ENCODE results near the gene SUPT3H. TPM values are rescaled to one million over a fixed set of nuclear protein-coding genes. Genes with fewer than 3 reads are reported as not detected.

SUPT3H gene
- polyA plus RNA-seq, 1 donor (not counting 4 experiments of a cell fraction or from before 2014, with no cell fraction given) = 7.6 TPM

- no peaks in the 10 kb centered on the region for H3K4me1 ChIP-seq (ENCODE audit: control insufficient read depth, extremely low read depth, insufficient read depth, low read length)
- H3K9me3 ChIP-seq (ENCODE audit: control insufficient read depth, low read depth, low read length) = no peaks in the 10 kb centered on the region
- DNase-seq (ENCODE audit: low read depth, low spot score) (no peak), FAIRE-seq (no peak)
- dilution Hi-C loops (cut with MboI; ENCODE audit: extremely low pct_ligation_motif_present, low sequenced_read_pairs) = no loop called here
- no peak overlapping the region for H2AFZ ChIP-seq (ENCODE audit: control insufficient read depth, low read length)
- H3K27me3 ChIP-seq (ENCODE audit: control insufficient read depth, extremely low read depth, insufficient read depth, low read length) = no peaks in the 10 kb centered on the region
- H3K9ac ChIP-seq (ENCODE audit: control insufficient read depth, extremely low read depth, insufficient read depth, low read length) = no peak overlapping the region
- no peaks in the 10 kb centered on the region for H3K9me1 ChIP-seq (ENCODE audit: control insufficient read depth, extremely low read depth, insufficient read depth, low read length)
- H3K27ac ChIP-seq (ENCODE audit: control insufficient read depth, insufficient read depth, low read length) = no peak overlapping the region
- H3K4me2 ChIP-seq (ENCODE audit: control insufficient read depth, extremely low read depth, insufficient read depth, low read depth, low read length) = no peak overlapping the region
- no peaks in the 10 kb centered on the region for H3K36me3 ChIP-seq (ENCODE audit: control insufficient read depth in 2 of 2, extremely low read depth in 1 of 2, insufficient read depth in 2 of 2, low read length in 2 of 2)
- TF ChIP-seq CTCF (optimal IDR thresholded peaks at IDR 0.05 in 1 of 3, IDR thresholded peaks at IDR 0.05 in 1 of 3, conservative IDR thresholded peaks at IDR 0.05 in 1 of 3; ENCODE audit: extremely low read depth in 1 of 3, insufficient read depth in 2 of 3, low read length in 3 of 3) (no peak), EZH2 (IDR thresholded peaks at IDR 0.05; ENCODE audit: low read length) (no peak)
- H3K4me3 ChIP-seq (ENCODE audit: control insufficient read depth in 2 of 3, extremely low read depth in 1 of 3, insufficient read depth in 2 of 3, low read depth in 1 of 3, low read length in 3 of 3) = no peak overlapping the region
- H4K20me1 ChIP-seq (ENCODE audit: control insufficient read depth, extremely low read depth, insufficient read depth, low read length) = no peaks in the 10 kb centered on the region
- H3K79me2 ChIP-seq (ENCODE audit: control insufficient read depth, insufficient read depth, low read length) = no peaks in the 10 kb centered on the region
These were observed 345.3 kb downstream of the SUPT3H start for GRCh38 chr6:45032426-45032825.

GRCh38 chr6:45031601-45032000 is 346.1 kb downstream of the SUPT3H start:
- TF ChIP-seq CTCF (optimal IDR thresholded peaks at IDR 0.05 in 1 of 3, IDR thresholded peaks at IDR 0.05 in 1 of 3, conservative IDR thresholded peaks at IDR 0.05 in 1 of 3; ENCODE audit: extremely low read depth in 1 of 3, insufficient read depth in 2 of 3, low read length in 3 of 3) = no peak
- TF ChIP-seq EZH2 (IDR thresholded peaks at IDR 0.05; ENCODE audit: low read length) = no peak
- DNase-seq (ENCODE audit: low read depth, low spot score) = no peak
- FAIRE-seq = peak; percentile 26

More at GRCh38 chr6:45031601-45032000, 346.1 kb downstream of the SUPT3H start:
- H3K4me3 ChIP-seq (ENCODE audit: control insufficient read depth in 2 of 3, extremely low read depth in 1 of 3, insufficient read depth in 2 of 3, low read depth in 1 of 3, low read length in 3 of 3) = no peak overlapping the region
- no peaks in the 10 kb centered on the region for H3K9me1 ChIP-seq (ENCODE audit: control insufficient read depth, extremely low read depth, insufficient read depth, low read length)
- dilution Hi-C loops (cut with MboI; ENCODE audit: extremely low pct_ligation_motif_present, low sequenced_read_pairs) = no loop called here
- H3K27ac ChIP-seq (ENCODE audit: control insufficient read depth, insufficient read depth, low read length) = no peak overlapping the region
- no peaks in the 10 kb centered on the region for H4K20me1 ChIP-seq (ENCODE audit: control insufficient read depth, extremely low read depth, insufficient read depth, low read length)
- no peaks in the 10 kb centered on the region for H3K27me3 ChIP-seq (ENCODE audit: control insufficient read depth, extremely low read depth, insufficient read depth, low read length)
- no peak overlapping the region for H3K9ac ChIP-seq (ENCODE audit: control insufficient read depth, extremely low read depth, insufficient read depth, low read length)
- H3K36me3 ChIP-seq (ENCODE audit: control insufficient read depth in 2 of 2, extremely low read depth in 1 of 2, insufficient read depth in 2 of 2, low read length in 2 of 2) = no peaks in the 10 kb centered on the region
- no peak overlapping the region for H2AFZ ChIP-seq (ENCODE audit: control insufficient read depth, low read length)
- H3K79me2 ChIP-seq (ENCODE audit: control insufficient read depth, insufficient read depth, low read length) = no peaks in the 10 kb centered on the region
- no peaks in the 10 kb centered on the region for H3K4me1 ChIP-seq (ENCODE audit: control insufficient read depth, extremely low read depth, insufficient read depth, low read length)
- no peak overlapping the region for H3K4me2 ChIP-seq (ENCODE audit: control insufficient read depth, extremely low read depth, insufficient read depth, low read depth, low read length)
- no peaks in the 10 kb centered on the region for H3K9me3 ChIP-seq (ENCODE audit: control insufficient read depth, low read depth, low read length)
